ENCODE measurements around the gene PUM2.
A peak's percentile ranks its signal among the peaks of the same experiment; 100 is the strongest.
"Not testable (repeated sequence)": the region's sequence is repeated elsewhere in the genome, so short reads cannot be mapped to it uniquely, and the experiment has no call there.

PUM2 gene

GRCh38 chr2:20236496-20236895, 114.1 kb downstream of the PUM2 start:
- FAIRE-seq: peak; percentile 60
- DNase-seq (ENCODE audit: insufficient read length, low spot score): no peak

GRCh38 chr2:20235655-20236305, 114.9 kb downstream of the PUM2 start:
- no peak for DNase-seq (ENCODE audit: insufficient read length, low spot score)
- no peak for FAIRE-seq

GRCh38 chr2:20234597-20234996, 116.0 kb downstream of the PUM2 start:
- not testable (repeated sequence) for DNase-seq (ENCODE audit: insufficient read length, low spot score); FAIRE-seq

GRCh38 chr2:20232837-20233207, 117.8 kb downstream of the PUM2 start:
- FAIRE-seq (peak; percentile 20), DNase-seq (ENCODE audit: insufficient read length, low spot score) (no peak)

DNA sequence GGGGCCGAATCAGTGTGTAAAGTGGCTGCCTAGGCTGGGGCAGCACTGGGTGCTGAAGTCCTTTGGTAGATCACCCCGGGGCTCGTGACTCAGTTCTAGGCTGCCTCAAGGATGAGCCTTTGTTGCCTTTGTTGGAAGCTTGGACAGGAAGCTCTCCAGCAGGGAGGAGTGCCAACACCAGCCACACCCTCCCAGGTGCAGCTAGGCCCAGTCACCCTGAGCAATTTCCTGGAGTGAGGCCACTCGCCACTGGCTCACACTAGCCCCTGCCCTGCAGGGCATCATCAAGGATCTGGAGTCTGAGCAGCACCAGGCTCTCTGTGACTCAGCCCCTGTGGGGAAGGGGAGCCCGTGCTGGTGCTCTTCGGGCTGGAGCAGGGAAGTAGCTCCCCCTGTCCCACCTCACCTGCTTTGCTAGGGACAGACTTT, 119.0 kb downstream of the PUM2 start:
- peak; percentile 80 for DNase-seq (ENCODE audit: insufficient read length, low spot score)
- peak; percentile 84 for FAIRE-seq

DNA sequence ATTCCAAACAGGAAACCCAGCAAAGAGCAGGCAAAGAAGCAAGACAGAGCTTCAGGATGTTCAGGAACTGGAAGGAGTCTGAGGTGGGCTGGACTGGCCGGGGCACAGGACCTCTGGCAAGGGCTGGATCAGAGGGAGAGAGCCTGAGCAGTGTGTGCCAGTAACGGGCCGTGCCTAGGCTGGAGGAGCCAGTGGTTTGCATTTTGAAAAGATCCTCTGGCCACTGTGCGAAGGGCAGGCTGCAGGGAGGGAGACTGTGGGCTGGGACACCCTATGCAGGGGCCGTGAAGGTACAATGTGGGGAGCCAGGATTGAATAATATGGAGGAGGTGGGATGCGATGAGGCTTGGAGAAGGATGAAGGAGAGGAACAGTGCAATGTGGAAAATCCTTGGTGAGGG, 119.5 kb downstream of the PUM2 start:
- FAIRE-seq: no peak
- DNase-seq (ENCODE audit: insufficient read length, low spot score): no peak

DNA sequence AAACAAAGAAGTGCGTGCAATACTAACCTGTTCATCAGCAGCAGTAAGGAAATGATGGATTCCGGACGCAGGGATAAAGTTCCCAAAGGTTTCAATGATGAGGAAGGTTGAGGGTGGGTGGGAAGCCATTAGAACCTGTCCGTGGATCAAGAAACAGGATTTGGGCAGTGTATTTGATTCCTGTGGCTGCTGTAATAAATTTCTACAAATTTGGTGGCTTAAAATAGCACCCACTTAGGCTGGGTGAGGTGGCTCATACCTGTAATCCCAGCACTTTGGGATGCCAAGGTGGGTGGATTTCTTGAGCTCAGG, 120.6 kb downstream of the PUM2 start:
- FAIRE-seq: no peak

DNA sequence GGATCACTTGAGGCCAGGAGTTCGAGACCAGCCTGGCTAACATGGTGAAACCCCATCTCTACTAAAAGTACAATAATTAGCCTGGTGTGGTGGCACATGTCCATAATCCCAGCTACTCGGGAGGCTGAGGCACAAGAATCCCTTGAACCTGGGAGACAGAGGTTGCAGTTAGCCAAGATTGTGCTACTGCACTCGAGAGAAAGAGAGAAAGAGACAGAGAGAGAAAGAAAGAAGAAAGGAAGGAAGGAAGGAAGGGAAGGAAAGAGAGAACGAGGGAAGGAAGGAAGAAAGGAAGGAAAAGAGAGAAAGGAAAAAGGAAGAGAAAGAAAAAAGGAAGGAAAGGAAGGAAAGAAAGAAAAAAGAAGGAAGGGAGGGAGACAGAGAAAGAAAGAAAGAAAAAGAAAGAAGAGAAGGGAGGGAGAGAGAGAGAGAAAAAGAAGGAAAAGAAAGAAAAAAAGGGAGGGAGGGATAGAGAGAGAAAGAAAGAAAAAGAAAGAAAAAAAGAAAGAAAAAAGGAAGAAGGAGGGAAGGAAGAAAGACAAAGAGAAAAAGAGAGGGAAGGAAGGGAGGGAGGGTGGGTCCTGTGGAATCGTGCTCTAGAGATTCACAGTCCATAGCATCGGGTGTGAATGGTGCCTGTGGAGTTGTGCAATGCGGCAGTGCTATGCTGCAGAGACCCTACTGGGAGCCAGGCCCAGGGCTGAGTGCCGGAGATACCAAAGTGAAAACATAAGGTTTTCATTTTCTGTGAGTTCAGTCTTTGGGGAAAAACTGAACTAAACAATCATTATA, 121.1 kb downstream of the PUM2 start:
- DNase-seq (ENCODE audit: insufficient read length, low spot score) (no peak), FAIRE-seq (no peak)

More for the DNA sequence above, 120.6 kb downstream of the PUM2 start:
- no peak for DNase-seq (ENCODE audit: insufficient read length, low spot score)

DNA sequence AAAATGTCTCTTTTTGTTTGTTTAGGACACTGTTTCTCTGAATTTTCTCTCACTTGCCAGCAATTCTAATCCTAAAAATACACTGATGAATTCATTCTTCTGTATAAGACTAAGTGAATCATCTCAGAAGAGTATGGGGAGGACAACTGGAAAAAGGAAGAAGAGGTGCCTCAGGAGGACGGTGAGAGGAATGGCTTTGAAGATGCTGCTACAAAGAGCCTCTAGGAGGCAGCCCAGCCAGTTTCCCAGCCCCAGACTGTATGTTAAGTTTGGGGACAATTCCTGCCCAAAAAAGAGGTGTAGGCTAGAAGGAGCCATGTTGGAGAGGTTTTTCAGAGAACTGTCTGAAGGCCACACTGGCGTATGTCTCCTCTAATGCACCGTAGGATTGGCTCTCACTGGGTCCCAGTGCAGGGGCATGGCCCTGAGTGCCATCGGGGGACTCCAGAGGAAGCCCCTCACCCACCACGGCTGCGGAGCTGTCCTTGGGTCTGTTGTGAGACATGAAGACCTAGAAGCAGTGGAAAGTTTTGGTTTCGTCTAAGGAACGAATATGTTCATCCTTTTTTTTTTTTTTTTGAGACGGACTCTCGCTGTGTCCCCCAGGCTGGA, 122.6 kb downstream of the PUM2 start:
- FAIRE-seq (no peak), DNase-seq (ENCODE audit: insufficient read length, low spot score) (no peak)

GRCh38 chr2:20226152-20226545, 124.5 kb downstream of the PUM2 start:
- no peak for FAIRE-seq

GRCh38 chr2:20225294-20226151, 125.1 kb downstream of the PUM2 start:
- FAIRE-seq: peak; percentile 90
- DNase-seq (ENCODE audit: insufficient read length, low spot score): peak; percentile 85

More at GRCh38 chr2:20226152-20226545, 124.5 kb downstream of the PUM2 start:
- DNase-seq (ENCODE audit: insufficient read length, low spot score): no peak

DNA sequence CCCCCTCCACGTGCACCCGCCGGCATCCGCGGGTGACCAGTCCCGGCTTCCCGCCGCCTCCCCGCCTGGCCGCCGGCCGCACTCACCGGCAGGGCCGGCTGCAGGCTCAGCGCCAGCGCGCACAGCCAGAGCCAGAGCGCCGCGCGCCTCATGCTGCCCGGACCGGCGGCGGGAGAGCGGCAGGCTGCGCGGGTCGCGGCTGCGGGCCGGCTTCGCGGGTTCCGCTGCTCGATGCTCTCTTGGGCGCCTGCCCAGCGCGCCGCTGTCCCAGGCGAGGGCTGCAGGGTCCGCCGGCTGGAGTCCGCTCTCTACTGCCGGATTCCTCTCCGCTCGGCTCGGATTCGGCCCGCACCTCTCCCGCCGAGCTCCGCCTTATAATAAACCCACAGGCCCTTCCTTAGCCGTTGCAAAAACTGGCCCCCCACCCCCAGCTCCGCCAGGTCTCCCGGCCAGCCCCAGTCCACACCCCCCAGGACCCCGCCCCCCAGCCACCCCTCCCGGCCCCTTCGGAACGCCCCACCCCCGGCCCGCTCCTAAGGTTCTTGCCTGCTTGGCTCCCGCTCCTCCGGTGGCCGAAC, 125.8 kb downstream of the PUM2 start, which contains the start of gene SDC1:
Gene SDC1 (minus strand): TSS at position 415 of the 578 bp plus-strand sequence. CDS start 263 bp downstream, at position 152.
- FAIRE-seq: peak; percentile 16

DNA sequence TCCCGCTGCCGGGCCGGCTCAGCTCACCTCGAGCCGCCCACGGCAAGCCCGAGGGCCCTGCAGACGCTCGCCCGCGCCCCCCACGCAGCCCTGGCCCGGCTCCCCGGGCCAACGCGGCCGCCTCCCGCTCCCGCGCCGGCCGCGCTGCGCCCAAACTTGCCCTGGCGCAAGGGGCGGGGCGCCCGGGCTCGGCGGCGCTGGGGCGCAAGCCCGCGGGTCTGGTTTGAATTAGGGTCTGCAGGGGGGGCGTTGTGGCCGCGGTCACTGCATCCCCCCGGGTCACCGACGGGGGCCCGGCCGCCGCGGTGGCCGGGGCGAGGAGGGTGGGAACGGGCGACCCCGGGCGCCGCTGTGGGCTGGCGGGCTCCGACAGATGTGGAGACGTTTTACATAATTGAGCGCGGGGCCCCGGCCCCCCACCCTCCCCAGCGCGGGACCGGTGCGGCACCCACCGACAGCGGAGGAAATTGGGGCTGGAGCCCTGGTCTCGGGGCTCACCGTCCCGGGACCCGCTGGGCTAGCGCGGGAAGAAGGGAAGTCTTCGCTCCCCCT, 126.4 kb downstream of the PUM2 start:
- FAIRE-seq: no peak
- no peak for DNase-seq (ENCODE audit: insufficient read length, low spot score)

More for the DNA sequence above, 125.8 kb downstream of the PUM2 start, which contains the start of gene SDC1:
- DNase-seq (ENCODE audit: insufficient read length, low spot score): peak; percentile 83

- DNase-seq (ENCODE audit: insufficient read length, low spot score): peak; percentile 80
- peak; percentile 57 for FAIRE-seq
Measured at GRCh38 chr2:20223407-20224163, 127.1 kb downstream of the PUM2 start.

GRCh38 chr2:20222769-20223406, 127.8 kb downstream of the PUM2 start:
- FAIRE-seq (no peak), DNase-seq (ENCODE audit: insufficient read length, low spot score) (no peak)

DNA sequence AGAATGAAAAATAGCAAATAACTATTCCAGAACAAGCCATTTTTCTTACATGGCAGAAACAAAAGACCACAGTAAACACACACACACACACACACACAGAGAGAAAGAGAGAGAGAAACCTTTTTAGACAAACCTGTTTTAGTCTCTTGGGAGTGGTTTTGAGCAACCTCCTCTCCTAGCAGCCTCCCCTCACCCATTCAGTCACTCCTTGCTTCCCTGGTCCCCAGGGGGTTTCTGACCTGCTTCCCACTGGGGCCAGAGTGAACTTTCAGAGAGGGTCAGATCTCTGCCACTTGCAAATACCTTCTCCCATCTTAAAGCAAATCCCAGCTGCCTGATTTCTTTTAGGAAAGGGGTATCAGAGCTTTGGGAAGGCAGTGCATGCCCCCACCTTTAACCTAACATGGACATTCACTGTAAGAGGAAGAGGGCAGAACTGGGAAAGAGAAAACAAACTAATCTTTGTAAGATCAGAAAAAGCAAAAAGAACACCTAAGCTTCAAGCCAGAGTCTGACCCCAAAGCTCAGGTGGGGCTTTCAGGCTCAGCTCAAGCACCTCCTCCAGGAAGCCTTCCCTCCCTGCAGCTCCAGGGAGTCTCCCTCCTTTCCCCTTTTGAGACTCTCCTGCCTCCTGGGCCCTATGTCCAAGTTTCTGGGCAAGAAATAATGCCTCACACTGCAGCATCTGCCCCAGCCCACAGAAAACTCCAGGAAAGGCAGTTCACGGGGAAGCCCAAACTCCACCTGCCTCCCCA, 128.5 kb downstream of the PUM2 start:
- FAIRE-seq (no peak), DNase-seq (ENCODE audit: insufficient read length, low spot score) (no peak)

GRCh38 chr2:20221555-20221973, 129.1 kb downstream of the PUM2 start:
- no peak for FAIRE-seq
- DNase-seq (ENCODE audit: insufficient read length, low spot score): no peak
